ENCODE results near the gene UBALD2. TPM values are rescaled to one million over a fixed set of nuclear protein-coding genes. Genes with fewer than 3 reads are reported as not detected.
"Not testable (repeated sequence)": the region's sequence is repeated elsewhere in the genome, so short reads cannot be mapped to it uniquely, and the experiment has no call there.

Gene UBALD2
- total RNA-seq, 1 experiment from 2014 or later, result 30.3 TPM

DNA sequence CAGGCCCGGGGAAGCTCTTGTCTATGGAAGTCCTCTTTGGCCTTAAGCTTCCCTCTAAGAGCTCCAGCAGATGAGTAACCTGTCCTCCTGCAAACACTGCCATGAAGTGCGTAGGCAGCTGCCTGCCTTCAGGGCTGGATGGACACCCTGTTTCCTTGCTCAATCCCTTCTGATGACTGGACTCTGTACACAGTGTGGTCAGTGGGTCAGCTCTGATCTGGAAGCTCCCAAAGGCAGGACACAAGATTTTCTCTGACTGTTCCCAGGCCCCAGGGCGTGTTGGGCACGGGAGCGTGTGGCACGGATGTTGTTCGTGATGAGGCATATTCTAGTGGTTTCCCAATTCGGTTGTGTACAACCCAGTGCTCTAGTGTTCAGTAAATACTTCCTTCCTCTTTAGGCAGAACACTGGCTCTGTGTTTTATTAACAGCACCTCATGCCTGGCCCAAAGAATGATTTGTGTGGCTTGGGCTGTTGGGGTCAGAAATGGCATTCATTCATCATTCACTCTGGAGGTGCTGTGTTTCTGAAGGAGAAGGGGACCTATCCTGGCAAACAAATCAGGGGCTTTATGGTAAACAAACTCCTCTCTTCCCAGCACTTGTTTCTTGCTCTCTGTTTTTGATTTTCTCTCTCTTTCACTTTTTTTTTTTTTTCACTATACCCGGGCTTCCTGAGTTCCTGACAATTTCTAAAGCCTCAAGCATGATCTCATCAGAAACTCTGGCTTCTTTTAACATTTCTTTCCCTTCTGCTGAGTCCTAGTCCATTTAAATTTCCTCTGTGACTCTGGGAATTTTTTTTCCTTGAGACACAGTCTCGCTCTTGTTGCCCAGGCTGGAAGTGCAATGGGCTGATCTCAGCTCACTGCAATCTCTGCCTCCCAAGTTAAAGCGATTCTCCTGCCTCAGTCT is 12.9 kb upstream of the UBALD2 start:
- Mint-ChIP-seq H3K4me1 (peaks cover 4% of the 10 kb centered on the region; the same call in 1 of the 2 replicates), H3K4me3 (no peak overlapping the region), H3K27ac (no peak overlapping the region), H3K9me3 (peaks cover 5% of the 10 kb centered on the region), H3K36me3 (no peaks in the 10 kb centered on the region), H3K27me3 (ENCODE audit: low read depth) (no peaks in the 10 kb centered on the region)
- TF ChIP-seq, protein P1, sequence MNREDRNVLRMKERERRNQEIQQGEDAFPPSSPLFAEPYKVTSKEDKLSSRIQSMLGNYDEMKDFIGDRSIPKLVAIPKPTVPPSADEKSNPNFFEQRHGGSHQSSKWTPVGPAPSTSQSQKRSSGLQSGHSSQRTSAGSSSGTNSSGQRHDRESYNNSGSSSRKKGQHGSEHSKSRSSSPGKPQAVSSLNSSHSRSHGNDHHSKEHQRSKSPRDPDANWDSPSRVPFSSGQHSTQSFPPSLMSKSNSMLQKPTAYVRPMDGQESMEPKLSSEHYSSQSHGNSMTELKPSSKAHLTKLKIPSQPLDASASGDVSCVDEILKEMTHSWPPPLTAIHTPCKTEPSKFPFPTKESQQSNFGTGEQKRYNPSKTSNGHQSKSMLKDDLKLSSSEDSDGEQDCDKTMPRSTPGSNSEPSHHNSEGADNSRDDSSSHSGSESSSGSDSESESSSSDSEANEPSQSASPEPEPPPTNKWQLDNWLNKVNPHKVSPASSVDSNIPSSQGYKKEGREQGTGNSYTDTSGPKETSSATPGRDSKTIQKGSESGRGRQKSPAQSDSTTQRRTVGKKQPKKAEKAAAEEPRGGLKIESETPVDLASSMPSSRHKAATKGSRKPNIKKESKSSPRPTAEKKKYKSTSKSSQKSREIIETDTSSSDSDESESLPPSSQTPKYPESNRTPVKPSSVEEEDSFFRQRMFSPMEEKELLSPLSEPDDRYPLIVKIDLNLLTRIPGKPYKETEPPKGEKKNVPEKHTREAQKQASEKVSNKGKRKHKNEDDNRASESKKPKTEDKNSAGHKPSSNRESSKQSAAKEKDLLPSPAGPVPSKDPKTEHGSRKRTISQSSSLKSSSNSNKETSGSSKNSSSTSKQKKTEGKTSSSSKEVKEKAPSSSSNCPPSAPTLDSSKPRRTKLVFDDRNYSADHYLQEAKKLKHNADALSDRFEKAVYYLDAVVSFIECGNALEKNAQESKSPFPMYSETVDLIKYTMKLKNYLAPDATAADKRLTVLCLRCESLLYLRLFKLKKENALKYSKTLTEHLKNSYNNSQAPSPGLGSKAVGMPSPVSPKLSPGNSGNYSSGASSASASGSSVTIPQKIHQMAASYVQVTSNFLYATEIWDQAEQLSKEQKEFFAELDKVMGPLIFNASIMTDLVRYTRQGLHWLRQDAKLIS (CRISPR knock-in tag; IDR thresholded peaks at IDR 0.05; ENCODE audit: borderline replicate concordance), result no peak
- TF ChIP-seq GABPB1 (CRISPR knock-in tag; IDR thresholded peaks at IDR 0.05), result peak; percentile 84
- ATAC-seq, result no peak
- CTCF ChIA-PET, result interaction anchor here (0.7 to 2.0 kb wide), 2 partner anchors 28 to 71 kb away, joined by 3 to 14 read pairs; no protein-coding TSS in a partner anchor
- no peak for DNase-seq (ENCODE audit: low spot score)
- POLR2A ChIA-PET, result no interaction called here

GRCh38 chr17:76252967-76253766 is 12.0 kb upstream of the UBALD2 start:
- POLR2A ChIA-PET; ATAC-seq; H3K27me3 Mint-ChIP-seq (ENCODE audit: low read depth); DNase-seq (ENCODE audit: low spot score); H3K4me3 Mint-ChIP-seq; H3K27ac Mint-ChIP-seq; H3K9me3 Mint-ChIP-seq; H3K4me1 Mint-ChIP-seq; H3K36me3 Mint-ChIP-seq: not testable (repeated sequence)
- CTCF ChIA-PET, result interaction anchor here (3.9 kb wide), 1 partner anchor 26 kb away, joined by 13 read pairs; no protein-coding TSS in a partner anchor

- POLR2A ChIA-PET, result no interaction called here
- Mint-ChIP-seq H3K4me1 (peaks cover 4% of the 10 kb centered on the region; the same call in 1 of the 2 replicates), H3K27ac (no peak overlapping the region), H3K27me3 (ENCODE audit: low read depth) (no peaks in the 10 kb centered on the region), H3K4me3 (no peak overlapping the region), H3K36me3 (no peaks in the 10 kb centered on the region), H3K9me3 (peaks cover 5% of the 10 kb centered on the region)
- TF ChIP-seq NFE2L1 (CRISPR knock-in tag; IDR thresholded peaks at IDR 0.05), result no peak
- TF ChIP-seq SMAD3 (CRISPR knock-in tag; IDR thresholded peaks at IDR 0.05; ENCODE audit: borderline replicate concordance), result no peak
- no peak for TF ChIP-seq SP1 (CRISPR knock-in tag; conservative IDR thresholded peaks at IDR 0.05)
- TF ChIP-seq, protein P2, sequence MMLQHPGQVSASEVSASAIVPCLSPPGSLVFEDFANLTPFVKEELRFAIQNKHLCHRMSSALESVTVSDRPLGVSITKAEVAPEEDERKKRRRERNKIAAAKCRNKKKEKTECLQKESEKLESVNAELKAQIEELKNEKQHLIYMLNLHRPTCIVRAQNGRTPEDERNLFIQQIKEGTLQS (CRISPR knock-in tag; conservative IDR thresholded peaks at IDR 0.05), result no peak
- CTCF ChIA-PET, result interaction anchor here (3.9 kb wide), 1 partner anchor 25 kb away, joined by 13 read pairs; no protein-coding TSS in a partner anchor
- ATAC-seq (no peak), DNase-seq (ENCODE audit: low spot score) (no peak)
These were observed 11.3 kb upstream of the UBALD2 start for GRCh38 chr17:76253841-76254240.

DNA sequence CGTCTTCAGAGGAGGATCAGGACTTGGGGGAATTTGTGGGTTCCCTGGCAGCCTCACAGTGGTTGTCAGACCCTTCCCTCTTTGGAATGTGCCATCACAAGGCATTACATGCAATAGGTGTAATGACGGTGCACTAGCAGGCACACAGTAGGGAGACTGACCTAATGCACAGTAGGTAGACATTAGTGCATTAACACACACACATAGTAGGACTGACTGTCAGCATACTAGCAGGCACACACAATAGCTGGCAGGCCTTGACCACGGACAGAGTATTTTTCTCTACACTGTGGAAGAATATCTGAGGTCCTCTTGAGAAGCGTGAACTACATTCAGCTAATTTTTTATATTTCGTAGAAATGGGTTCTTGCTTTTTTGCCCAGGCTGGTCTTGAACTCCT is 10.9 kb upstream of the UBALD2 start:
- no peak for TF ChIP-seq ZNF416 (CRISPR knock-in tag; IDR thresholded peaks at IDR 0.05)
- TF ChIP-seq TP53 (CRISPR knock-in tag; IDR thresholded peaks at IDR 0.05), result no peak
- no peak for TF ChIP-seq ATF6 (CRISPR knock-in tag; IDR thresholded peaks at IDR 0.05)
- Mint-ChIP-seq H3K27me3 (ENCODE audit: low read depth) (no peaks in the 10 kb centered on the region), H3K4me1 (peaks cover 4% of the 10 kb centered on the region; the same call in 1 of the 2 replicates), H3K9me3 (peaks cover 5% of the 10 kb centered on the region), H3K4me3 (no peak overlapping the region), H3K27ac (no peak overlapping the region), H3K36me3 (no peaks in the 10 kb centered on the region)
- POLR2A ChIA-PET, result no interaction called here
- ATAC-seq (no peak), DNase-seq (ENCODE audit: low spot score) (no peak)
- CTCF ChIA-PET, result interaction anchor here (3.9 kb wide), 1 partner anchor 25 kb away, joined by 13 read pairs; no protein-coding TSS in a partner anchor
